GM12873 (cell line): ENCODE data around the gene ALS2.

Experiments used
- CTCF ChIP-seq: IDR thresholded peaks from 2 replicates; pipeline ENCODE4 v1.5.1; 2012; ENCODE audit warnings: low read depth, mild to moderate bottlenecking, moderate library complexity, low read length, control low read depth; ENCODE audit not compliant: insufficient read depth; ENCODE audit errors: missing control alignments

ALS2 gene

GRCh38 chr2:201797175-201797840 is 16.6 kb upstream of the ALS2 start:
- no peak for TF ChIP-seq CTCF

GRCh38 chr2:201796478-201796865 is 15.7 kb upstream of the ALS2 start:
- TF ChIP-seq CTCF, result no peak

GRCh38 chr2:201795607-201796477 is 15.1 kb upstream of the ALS2 start:
- TF ChIP-seq CTCF, result peak; percentile 64

GRCh38 chr2:201794294-201794693 is 13.6 kb upstream of the ALS2 start:
- TF ChIP-seq CTCF, result no peak

GRCh38 chr2:201793631-201794030 is 12.9 kb upstream of the ALS2 start:
- TF ChIP-seq CTCF, result no peak

- no peak for TF ChIP-seq CTCF
Measured at GRCh38 chr2:201790989-201791388, 10.3 kb upstream of the ALS2 start.

- no peak for TF ChIP-seq CTCF
Measured at GRCh38 chr2:201790291-201790690, 9.6 kb upstream of the ALS2 start.
